Endothelial cell of umbilical vein (primary cell): ENCODE results near the gene TRNAU1AP. TPM values are rescaled to one million over a fixed set of nuclear protein-coding genes. Genes with fewer than 3 reads are reported as not detected.
A peak's percentile ranks its signal among the peaks of the same experiment; 100 is the strongest.

Source experiments
- BruUV-seq: library from RNA; stranded (reverse); fragments of 400-500 nt; replicated peaks from 2 replicates; lab custom pipeline; 2021; lab: Mats Ljungman, UMichigan
- CTCF ChIA-PET: fragments of 300-600, 350-600 bp; sonication (Branson Sonifier 250); formaldehyde crosslinking; loops from one replicate; lab custom pipeline; 2021; ENCODE audit warnings: antibody characterized with exemption, inconsistent platforms; lab: Charles Lee
- POLR2A ChIA-PET: fragments of 300-600, 350-600 bp; sonication (Branson Sonifier 250); formaldehyde crosslinking; loops from one replicate; lab custom pipeline; 2021; ENCODE audit warnings: antibody characterized with exemption, inconsistent platforms; lab: Charles Lee
- DNase-seq: peaks from one replicate; pipeline ENCODE4 v3.0.0-alpha.2; 2011; ENCODE audit warnings: low read depth, low spot score
- FAIRE-seq: peaks from 2 replicates; lab custom pipeline; 2011; peaks lifted over from hg19 to GRCh38; lab: Jason Lieb, UNC
- H2AFZ ChIP-seq: 2 replicates; pipeline ENCODE4 v1.6.0; 2012; ENCODE audit warnings: low read depth, low read length, control low read depth, inconsistent platforms
- H3K27ac ChIP-seq: 2 replicates; pipeline ENCODE4 v1.5.1; 2011; ENCODE audit warnings: low read depth, mild to moderate bottlenecking, control low read depth, low read length, moderate library complexity; ENCODE audit not compliant: insufficient read depth
- H3K27me3 ChIP-seq, 2 experiments: 2 replicates each; pipeline versions ENCODE4 v1.6.0 to v1.6.1; 2011; ENCODE audit warnings: low read length in 2 of 2, mixed read lengths in 1 of 2; ENCODE audit not compliant: control insufficient read depth in 2 of 2, insufficient read depth in 2 of 2
- H3K36me3 ChIP-seq, 2 experiments: 2 replicates in 1 of 2; 3 replicates in 1 of 2; pipeline ENCODE4 v1.5.1; 2011; ENCODE audit warnings: low read length in 2 of 2, mild to moderate bottlenecking in 1 of 2, moderate library complexity in 1 of 2; ENCODE audit not compliant: control insufficient read depth in 2 of 2, insufficient read depth in 2 of 2; ENCODE audit errors: extremely low read depth in 1 of 2
- H3K4me1 ChIP-seq: 3 replicates; pipeline ENCODE4 v1.5.1; 2011; ENCODE audit warnings: mild to moderate bottlenecking, low read length; ENCODE audit not compliant: control insufficient read depth, insufficient read depth; ENCODE audit errors: extremely low read depth
- H3K4me2 ChIP-seq: 2 replicates; pipeline ENCODE4 v1.6.1; 2011; ENCODE audit warnings: low read length, control low read depth, mixed read lengths; ENCODE audit not compliant: insufficient read depth
- H3K4me3 ChIP-seq, 3 experiments: fragments of 200-600 bp in 1 of 3; sonication (generic), shearing (Covaris generic) in 1 of 3; replicated peaks in 1 of 3; 2 replicates each; pipeline ENCODE4 v1.5.1; 2011 to 2016; ENCODE audit warnings: control low read depth in 3 of 3, low read length in 3 of 3, mild to moderate bottlenecking in 2 of 3, inconsistent platforms in 1 of 3, low read depth in 1 of 3, moderate library complexity in 1 of 3; ENCODE audit not compliant: insufficient read depth in 1 of 3
- H3K79me2 ChIP-seq: 2 replicates; pipeline ENCODE4 v1.6.0; 2012; ENCODE audit warnings: low read length, inconsistent platforms; ENCODE audit not compliant: control insufficient read depth, insufficient read depth
- H3K9ac ChIP-seq: replicated peaks from 2 replicates; pipeline ENCODE3; 2011; ENCODE audit warnings: low read length, control low read depth; ENCODE audit not compliant: insufficient read depth; ENCODE audit errors: extremely low read depth
- H3K9me1 ChIP-seq: replicated peaks from 3 replicates; pipeline ENCODE4 v1.6.0; 2011; ENCODE audit warnings: mild to moderate bottlenecking, low read length; ENCODE audit not compliant: control insufficient read depth, insufficient read depth; ENCODE audit errors: extremely low read depth
- H3K9me3 ChIP-seq: replicated peaks from 2 replicates; pipeline ENCODE4 v1.5.1; 2012; ENCODE audit warnings: low read length, inconsistent platforms; ENCODE audit not compliant: control insufficient read depth, insufficient read depth
- H4K20me1 ChIP-seq: replicated peaks from 2 replicates; pipeline ENCODE3; 2011; ENCODE audit warnings: mild to moderate bottlenecking, low read length; ENCODE audit not compliant: control insufficient read depth, insufficient read depth; ENCODE audit errors: extremely low read depth
- EZH2 ChIP-seq: IDR thresholded peaks from 2 replicates; pipeline ENCODE4 v1.6.1; 2012; ENCODE audit warnings: borderline replicate concordance, low read depth, mild to moderate bottlenecking, moderate library complexity, low read length, inconsistent platforms; ENCODE audit not compliant: severe bottlenecking
- FOS ChIP-seq: IDR thresholded peaks from 2 replicates; pipeline ENCODE4 v1.6.1; 2011; ENCODE audit warnings: mild to moderate bottlenecking, low read length, moderate library complexity, borderline replicate concordance; ENCODE audit not compliant: insufficient read depth
- GATA2 ChIP-seq: IDR thresholded peaks from 2 replicates; pipeline ENCODE4 v1.7.0; 2011; ENCODE audit warnings: low read depth, mild to moderate bottlenecking, moderate library complexity, mixed read lengths, low read length; ENCODE audit not compliant: insufficient read length, insufficient read depth
- JUN ChIP-seq: IDR thresholded peaks from 2 replicates; pipeline ENCODE4 v1.6.1; 2011; ENCODE audit warnings: borderline replicate concordance, low read depth; ENCODE audit not compliant: insufficient read length, insufficient read depth
- MYC ChIP-seq: IDR thresholded peaks from one replicate; pipeline ENCODE4 v1.6.1; 2011; ENCODE audit warnings: mild to moderate bottlenecking, low read depth, low read length
- POLR2A ChIP-seq: IDR thresholded peaks from 2 replicates; pipeline ENCODE4 v1.6.1; 2012; ENCODE audit warnings: low read depth, mild to moderate bottlenecking, control low read depth, low read length
- POLR2AphosphoS5 ChIP-seq: IDR thresholded peaks from 2 replicates; pipeline ENCODE4 v1.6.1; 2012; ENCODE audit warnings: low read depth, mild to moderate bottlenecking, control low read depth, low read length, moderate library complexity; ENCODE audit not compliant: insufficient read depth
- dilution Hi-C: fragments of 300-500 bp; cut with MboI; formaldehyde crosslinking; loops from one replicate; pipeline ENCODE4 v1.15.0; 2019; ENCODE audit warnings: low sequenced_read_pairs; ENCODE audit not compliant: extremely low pct_ligation_motif_present
- intact Hi-C: fragments of 100-400 bp; cut with micrococcal nuclease; formaldehyde crosslinking; loops from one replicate; pipeline ENCODE4 v1.10.0; 2022
- polyA plus RNA-seq, 4 experiments: library from polyadenylated mRNA; depleted of rRNA in 3 of 4; stranded (reverse) in 3 of 4; unstranded in 1 of 4; fragments of >200 nt; gene quantifications; 2 replicates each; pipeline versions ENCODE4 v1.2.1 to v1.2.3, GENCODE V29; 2011 to 2012; ENCODE audit warnings: missing spikeins in 1 of 4
- total RNA-seq: library from RNA; stranded (reverse); gene quantifications from 2 replicates; pipeline ENCODE4 v1.2.3, GENCODE V29; 2021
- TF ChIP-seq, protein P1 (sequence below), 2 donors: IDR thresholded peaks; 1 replicate in 1 of 2; 2 replicates in 1 of 2; pipeline ENCODE4 v1.5.1; 2011; ENCODE audit warnings: low read length in 2 of 2, mild to moderate bottlenecking in 2 of 2, moderate library complexity in 2 of 2, control low read depth in 1 of 2, inconsistent platforms in 1 of 2, low read depth in 1 of 2; ENCODE audit not compliant: insufficient read depth in 1 of 2; ENCODE audit errors: extremely low read depth in 1 of 2
- TF ChIP-seq, protein P2 (sequence below): IDR thresholded peaks from 2 replicates; pipeline ENCODE4 v1.6.1; 2011; ENCODE audit not compliant: insufficient read depth, insufficient read length

The TRNAU1AP gene
- total and polyA plus RNA-seq, 2 donors (not counting 3 experiments of a cell fraction or from before 2014, with no cell fraction given) = 32.7 to 46.2 TPM

DNA sequence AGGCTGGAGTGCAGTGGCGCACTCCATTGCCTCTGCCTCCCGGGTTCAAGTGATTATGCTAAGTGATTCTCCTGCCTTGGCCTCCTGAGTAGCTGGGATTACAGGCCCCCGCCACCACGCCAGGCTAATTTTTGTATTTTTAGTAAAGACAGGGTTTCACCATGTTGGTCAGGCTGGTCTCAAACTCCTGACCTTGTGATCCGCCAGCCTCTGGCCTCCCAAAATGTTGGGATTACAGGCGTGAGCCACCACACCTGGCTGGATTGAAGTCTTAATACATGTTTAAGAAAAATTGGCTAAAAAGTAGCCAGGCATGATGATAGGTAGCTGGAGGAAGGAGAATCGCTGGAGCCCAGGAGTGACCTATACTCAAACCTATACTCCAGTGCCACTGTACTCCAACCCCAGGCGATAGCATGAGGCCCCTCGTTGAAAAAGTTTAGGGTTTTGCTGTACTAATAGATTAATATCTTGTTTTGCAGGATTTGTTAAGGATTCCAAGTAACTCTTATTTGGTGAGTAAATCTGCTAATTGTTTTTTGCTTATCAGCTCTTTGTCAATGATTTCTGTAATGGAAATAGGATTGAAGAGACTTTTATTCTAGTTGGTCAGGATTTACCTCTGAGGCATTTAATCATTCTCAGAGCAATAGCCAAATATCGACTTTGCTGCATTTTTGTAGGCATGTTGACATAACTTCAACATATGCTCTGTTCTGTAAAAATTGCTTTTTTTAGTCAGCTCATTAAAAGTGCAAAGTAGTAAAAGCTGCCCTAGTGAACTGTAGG is 45.0 kb upstream of the TRNAU1AP start:
- TF ChIP-seq EZH2 (no peak), GATA2 (no peak), JUN (no peak), POLR2AphosphoS5 (no peak), MYC (no peak), FOS (no peak), POLR2A (no peak)
- TF ChIP-seq, protein P1, sequence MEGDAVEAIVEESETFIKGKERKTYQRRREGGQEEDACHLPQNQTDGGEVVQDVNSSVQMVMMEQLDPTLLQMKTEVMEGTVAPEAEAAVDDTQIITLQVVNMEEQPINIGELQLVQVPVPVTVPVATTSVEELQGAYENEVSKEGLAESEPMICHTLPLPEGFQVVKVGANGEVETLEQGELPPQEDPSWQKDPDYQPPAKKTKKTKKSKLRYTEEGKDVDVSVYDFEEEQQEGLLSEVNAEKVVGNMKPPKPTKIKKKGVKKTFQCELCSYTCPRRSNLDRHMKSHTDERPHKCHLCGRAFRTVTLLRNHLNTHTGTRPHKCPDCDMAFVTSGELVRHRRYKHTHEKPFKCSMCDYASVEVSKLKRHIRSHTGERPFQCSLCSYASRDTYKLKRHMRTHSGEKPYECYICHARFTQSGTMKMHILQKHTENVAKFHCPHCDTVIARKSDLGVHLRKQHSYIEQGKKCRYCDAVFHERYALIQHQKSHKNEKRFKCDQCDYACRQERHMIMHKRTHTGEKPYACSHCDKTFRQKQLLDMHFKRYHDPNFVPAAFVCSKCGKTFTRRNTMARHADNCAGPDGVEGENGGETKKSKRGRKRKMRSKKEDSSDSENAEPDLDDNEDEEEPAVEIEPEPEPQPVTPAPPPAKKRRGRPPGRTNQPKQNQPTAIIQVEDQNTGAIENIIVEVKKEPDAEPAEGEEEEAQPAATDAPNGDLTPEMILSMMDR (IDR thresholded peaks at IDR 0.05; ENCODE audit: extremely low read depth in 1 of 2, insufficient read depth in 1 of 2, low read depth in 1 of 2, low read length in 2 of 2) = no peak
- TF ChIP-seq, protein P2, sequence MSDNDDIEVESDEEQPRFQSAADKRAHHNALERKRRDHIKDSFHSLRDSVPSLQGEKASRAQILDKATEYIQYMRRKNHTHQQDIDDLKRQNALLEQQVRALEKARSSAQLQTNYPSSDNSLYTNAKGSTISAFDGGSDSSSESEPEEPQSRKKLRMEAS = no peak
- Histone ChIP-seq H3K4me3 (peak overlapping the region; percentile 58 to 100 (median 75)), H3K9me3 (no peaks in the 10 kb centered on the region), H3K79me2 (peaks cover 57% of the 10 kb centered on the region), H3K4me1 (peaks cover 34% of the 10 kb centered on the region), H2AFZ (no peak overlapping the region), H3K27me3 (no peaks in the 10 kb centered on the region), H3K9ac (peak overlapping the region; percentile 99), H3K4me2 (peak overlapping the region; percentile 100), H3K9me1 (no peaks in the 10 kb centered on the region), H3K27ac (peak overlapping the region; percentile 78), H3K36me3 (peaks cover 29 to 33% of the 10 kb centered on the region in 2 experiments), H4K20me1 (peaks cover 2% of the 10 kb centered on the region)
- no peak for FAIRE-seq
- intact Hi-C loops (loop anchor here (2.0 to 5.0 kb wide), 2 partner anchors 73 to 141 kb away; partner anchors contain the start of gene PHACTR4), dilution Hi-C loops (no loop called here)
- BruUV-seq = no TSS peak
- POLR2A ChIA-PET = interaction anchor here (0.6 to 1.7 kb wide), 10 partner anchors 9 to 242 kb away, joined by 3 to 9 read pairs (median 4); partner anchors contain the start of genes GMEB1 and RNU11
- no peak for DNase-seq
- CTCF ChIA-PET = interaction anchor here (0.6 to 4.3 kb wide), 4 partner anchors 73 to 148 kb away, joined by 3 to 13 read pairs (median 4); no protein-coding TSS in a partner anchor
